IPS-11a (cell line): Measurements from ENCODE around the gene DDR1.
"Not testable (repeated sequence)": the region's sequence is repeated elsewhere in the genome, so short reads cannot be mapped to it uniquely, and the experiment has no call there.

Experiments used
- H3K4me3 ChIP-seq: one replicate; pipeline ENCODE4 v1.5.1; 2013; ENCODE audit warnings: low read depth, low read length, control low read depth

The DDR1 gene

DNA sequence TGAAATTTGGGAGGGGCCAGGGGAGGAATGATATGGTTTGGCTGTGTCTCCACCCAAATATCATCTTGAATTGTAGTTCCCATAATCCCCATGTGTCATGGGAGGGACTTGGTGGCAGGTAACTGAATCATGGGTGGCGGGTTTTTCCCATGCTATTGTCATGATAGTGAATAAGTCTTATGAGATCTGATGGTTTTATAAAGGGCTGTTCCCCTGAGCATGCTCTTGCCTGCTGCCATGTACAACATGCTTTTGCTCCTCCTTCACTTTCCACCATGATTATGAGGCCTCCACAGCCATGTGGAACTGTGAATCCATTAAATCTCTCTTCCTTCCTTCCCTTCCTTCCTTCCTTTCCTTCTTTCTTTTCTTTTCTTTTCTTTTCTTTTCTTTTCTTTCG, 31.9 kb upstream of the DDR1 start:
- not testable (repeated sequence) for H3K4me3 ChIP-seq

DNA sequence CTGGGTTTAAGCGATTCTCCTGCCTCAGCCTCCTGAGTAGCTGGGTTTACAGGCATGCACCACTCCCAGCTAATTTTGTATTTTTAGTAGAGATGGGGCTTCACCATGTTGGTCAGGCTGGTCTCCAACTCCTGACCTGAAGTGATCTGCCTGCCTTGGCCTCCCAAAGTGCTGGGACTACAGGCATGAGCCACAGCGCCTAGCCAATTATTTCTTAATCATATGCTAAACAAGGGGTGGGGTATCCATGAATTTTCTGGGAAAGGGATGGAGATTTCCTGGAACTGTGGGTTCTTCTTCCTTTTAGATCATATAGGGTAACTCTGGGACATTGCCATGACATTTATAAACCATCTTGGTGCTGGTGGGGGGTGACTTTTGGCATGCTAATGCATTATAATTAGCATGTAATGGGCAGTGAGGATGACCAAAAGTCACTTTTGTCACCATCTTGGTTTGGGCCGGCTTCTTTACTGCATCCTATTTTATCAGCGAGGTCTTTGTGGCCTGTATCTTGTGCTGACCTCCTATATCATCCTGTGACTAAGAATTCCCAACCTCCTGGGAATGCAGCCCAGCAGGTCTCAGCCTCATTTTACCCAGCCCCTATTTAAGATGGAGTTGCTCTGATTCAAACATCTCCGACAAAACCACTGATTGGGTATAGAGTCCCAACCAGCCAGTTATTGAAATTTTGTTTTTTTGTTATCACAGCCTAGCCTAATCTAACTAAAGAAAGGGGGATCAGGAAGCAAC, 29.9 kb upstream of the DDR1 start:
- no peak overlapping the region for H3K4me3 ChIP-seq

DNA sequence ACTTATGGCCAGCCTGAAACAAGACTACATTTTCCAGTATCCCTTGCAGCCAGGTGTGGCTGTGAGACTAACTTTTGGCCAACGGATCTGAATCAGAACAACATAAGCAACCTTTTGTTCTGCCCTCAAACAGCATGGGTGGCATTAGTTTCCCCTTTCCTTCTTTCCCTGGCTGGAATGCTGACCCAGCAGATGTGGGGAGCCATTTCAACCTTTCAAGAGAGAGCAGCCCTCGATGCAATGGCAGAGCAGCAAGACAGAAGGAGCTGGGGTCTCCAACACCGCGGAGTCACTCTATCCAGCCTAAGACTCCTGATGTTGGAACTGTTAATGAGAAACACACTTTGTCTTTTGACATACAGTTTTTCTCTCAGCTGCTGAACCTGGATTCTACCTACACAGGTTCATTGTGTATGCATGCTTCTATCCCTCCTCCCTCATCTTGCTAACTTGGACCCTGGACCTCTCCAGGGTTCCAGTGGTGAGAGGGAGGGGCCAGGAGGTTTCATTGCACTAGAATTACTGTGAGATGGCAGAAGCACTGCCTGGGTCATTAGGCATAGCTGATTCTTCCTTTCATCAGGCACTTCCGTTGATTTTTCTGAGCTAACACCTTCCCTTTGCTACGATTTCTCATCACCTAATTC, 28.8 kb upstream of the DDR1 start:
- no peak overlapping the region for H3K4me3 ChIP-seq

DNA sequence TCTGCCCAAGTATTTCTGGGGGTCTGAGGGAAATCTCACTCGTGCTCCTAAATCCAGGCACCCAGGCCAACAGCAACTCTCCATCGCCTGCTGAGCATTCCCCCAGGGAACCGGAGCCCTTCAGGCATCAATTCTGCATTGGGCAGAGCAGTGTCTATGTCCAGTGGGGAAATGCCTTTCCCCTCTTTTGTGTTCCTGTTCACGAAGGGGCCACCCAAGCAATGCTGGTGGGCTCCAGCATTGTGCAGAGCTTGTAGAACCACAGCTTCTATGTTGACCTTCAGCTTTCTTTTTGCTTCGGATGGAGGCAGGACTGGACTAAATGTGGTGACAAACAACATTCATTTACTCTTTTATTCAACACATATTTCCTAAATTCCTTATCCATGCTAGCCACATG, 27.2 kb upstream of the DDR1 start:
- no peak overlapping the region for H3K4me3 ChIP-seq

DNA sequence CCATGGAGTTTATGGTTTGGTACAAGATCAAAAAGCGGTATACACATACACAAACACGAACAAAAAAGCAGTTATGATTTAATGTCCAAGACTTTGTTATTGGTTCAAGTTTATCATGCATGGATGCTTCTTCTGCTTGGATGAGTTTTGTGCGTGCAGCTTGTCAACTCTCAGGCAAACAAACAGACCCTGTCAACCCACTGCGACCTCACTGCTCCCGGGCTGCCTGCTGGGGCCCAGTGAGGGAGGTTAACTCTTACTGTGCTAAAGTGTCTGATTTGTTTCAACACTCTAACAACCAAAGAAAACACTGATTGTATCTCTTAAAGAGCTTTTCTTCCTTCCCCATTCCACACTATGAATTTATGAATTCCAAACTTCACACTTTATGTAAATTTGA, 26.8 kb upstream of the DDR1 start:
- H3K4me3 ChIP-seq, result no peak overlapping the region

DNA sequence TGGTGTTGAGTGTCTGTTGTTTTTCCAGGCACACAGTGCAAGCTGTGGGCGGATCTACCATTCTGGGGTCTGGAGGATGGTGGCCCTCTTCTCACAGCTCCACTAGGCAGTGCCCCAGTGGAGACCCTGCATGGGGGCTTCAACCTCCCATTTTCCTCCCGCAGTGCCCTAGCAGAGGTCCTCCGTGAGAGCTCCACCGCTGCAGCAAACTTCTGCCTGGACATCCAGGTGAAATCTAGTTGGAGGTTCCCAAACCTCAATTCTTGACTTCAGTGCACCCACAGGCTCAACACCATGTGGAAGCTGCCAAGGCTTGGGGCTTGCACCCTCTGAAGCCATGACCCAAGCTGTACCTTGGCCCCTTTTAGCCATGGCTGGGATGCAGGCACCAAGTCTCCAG, 24.6 kb upstream of the DDR1 start:
- not testable (repeated sequence) for H3K4me3 ChIP-seq

DNA sequence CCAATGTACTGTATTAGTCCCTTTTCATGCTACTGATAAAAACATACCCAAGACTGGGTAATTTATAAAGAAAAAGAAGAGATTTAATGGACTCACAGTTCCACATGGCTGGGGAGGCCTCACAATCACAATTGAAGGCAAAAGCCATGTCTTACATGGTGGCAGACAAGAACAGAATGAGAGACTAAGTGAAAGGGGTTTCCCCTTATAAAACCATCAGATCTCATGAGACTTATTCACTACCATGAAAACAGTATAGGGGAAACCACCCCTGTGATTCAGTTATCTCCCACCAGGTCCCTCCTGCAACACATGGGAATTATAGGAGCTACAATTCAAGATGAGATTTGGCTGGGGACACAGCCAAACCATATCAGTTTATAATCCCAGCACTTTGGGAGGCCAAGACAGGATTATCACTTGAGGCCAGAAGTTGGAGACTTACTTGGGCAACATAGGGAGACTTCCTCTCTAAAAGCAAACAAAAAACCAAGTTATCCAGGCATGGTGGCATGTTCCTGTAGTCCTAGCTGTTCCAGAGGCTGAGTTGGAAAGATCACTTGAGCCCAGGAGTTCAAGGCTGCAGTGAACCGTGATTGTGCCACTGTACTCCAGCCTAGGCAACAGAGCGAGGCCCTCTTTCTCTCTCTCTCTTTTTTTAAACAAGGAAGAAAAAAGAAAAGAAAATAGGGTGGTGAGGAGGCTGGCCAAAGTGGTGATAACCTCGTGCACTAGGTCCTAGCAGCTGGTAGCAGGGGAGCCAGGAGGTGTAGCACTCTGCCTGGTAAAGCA, 22.9 kb upstream of the DDR1 start:
- H3K4me3 ChIP-seq, result no peak overlapping the region

DNA sequence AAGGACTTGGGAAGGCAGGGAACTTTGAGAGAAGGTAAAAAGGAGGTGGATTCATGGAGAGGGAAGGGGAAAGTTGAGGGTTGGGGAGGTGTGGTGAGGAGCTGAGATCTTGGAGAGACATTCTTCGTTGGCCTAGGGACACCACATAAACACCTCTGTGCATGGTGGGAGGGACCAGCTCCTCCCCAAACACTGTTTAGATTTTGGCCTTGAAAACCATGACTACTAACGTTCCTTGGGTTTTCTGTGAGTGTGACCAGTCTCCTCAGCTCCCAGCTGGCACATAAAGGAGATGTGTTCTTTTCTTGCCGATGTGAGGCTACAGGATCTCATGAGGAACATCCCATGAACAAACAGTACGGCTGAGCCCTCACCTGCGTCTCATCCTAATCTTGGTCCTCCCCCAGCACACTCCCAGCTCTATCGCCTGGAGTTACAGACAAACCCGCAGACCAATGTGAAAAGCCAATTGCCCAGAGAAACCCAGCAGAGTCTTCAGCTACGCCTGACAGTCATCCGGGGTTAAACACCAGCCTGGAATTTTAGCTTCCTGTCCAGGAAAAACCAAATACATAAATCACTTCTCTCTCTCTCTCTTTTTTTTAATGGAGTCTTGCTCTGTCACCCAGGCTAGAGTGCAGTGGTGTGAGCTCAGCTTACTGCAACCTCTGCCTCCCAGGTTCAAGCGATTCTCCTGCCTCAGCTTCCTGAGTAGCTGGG, 22.0 kb upstream of the DDR1 start:
- H3K4me3 ChIP-seq, result no peak overlapping the region

DNA sequence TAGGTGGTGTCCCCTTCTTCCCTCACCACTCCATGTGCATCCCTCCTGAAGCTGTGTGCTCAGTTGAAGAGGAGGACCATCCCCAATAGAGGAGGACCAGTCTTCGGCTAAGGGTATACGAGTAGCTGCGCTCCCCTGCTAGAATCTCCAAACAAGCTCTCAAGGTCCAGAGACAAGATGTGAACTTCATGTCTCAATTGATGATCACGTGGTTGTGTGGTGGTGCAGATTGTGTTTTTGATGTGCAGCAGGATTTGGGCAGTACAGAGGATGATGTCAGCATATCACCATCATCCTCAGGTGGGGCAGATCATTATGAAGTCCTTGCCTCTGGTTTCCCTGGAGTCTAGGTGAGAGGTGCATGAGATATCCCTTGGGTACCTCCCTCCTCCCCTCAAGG, 20.0 kb upstream of the DDR1 start:
- no peak overlapping the region for H3K4me3 ChIP-seq

DNA sequence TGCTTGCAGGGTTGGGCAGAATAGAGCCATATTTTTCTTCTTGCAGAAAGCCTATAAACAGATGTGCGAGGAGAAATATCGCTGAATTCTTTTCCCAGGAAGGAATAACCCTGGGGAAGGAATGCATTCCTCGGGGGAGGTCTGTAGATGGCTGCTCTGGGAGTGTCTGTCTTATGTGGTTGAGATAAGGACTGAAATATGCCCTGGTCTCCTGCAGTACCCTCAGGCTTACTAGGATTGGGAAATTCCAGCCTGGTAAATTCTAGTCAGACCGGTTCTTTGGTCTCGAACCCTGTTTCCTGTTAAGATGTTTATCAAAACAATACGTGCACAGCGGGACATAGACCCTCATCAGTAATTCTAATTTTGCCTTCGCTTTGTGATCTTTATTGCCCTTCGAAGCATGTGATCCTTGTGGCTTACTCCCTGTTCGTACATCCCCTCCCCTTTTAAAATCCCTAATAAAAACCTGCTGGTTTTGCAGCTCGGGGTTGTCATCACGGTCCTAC, 15.0 kb upstream of the DDR1 start:
- H3K4me3 ChIP-seq, result not testable (repeated sequence)

DNA sequence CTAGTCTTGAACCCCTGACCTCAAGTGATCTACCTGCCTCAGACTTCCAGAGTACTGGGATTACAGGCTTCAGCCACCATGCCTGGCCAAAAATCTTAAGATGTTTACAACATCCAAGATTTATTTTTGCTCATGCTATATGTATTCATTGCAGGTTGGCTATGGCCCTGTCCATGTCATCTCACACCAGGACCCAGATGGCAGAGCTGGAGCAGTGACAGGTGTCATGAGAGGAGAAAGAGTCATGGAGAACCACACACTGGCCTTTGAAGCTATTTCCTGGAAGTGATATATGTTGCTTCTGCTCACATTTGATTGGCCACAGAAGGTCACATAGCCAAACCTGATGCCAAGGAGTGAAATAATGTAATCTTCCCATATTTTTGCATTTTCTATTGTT, 13.8 kb upstream of the DDR1 start:
- H3K4me3 ChIP-seq, result no peak overlapping the region

DNA sequence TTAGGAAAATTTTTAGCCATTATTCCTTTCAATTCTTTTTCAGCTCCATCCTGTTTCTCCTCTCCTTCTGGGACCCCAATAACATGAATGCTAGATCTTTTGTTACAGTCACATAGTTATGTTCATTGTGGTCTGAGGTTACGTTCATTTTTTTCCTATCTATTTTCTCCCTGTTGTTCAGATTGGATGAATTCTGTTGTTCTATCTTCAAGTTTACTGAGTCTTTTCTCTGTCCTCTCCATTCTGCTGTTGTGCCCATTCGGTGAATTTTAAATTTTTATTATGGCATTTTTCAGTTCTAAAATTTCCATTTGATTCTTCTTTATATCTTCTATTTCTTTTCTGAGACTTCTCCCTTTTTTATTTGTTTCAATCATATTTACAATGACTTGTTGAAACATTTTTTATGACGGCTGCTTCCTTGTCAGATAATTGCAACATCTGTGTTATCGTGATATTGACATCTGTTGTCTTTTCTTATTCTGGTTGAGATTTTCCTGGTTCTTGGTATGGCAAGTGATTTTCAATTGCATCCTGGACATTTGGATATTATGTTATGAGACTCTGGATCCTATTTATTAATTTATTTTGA, 12.6 kb upstream of the DDR1 start:
- no peak overlapping the region for H3K4me3 ChIP-seq

DNA sequence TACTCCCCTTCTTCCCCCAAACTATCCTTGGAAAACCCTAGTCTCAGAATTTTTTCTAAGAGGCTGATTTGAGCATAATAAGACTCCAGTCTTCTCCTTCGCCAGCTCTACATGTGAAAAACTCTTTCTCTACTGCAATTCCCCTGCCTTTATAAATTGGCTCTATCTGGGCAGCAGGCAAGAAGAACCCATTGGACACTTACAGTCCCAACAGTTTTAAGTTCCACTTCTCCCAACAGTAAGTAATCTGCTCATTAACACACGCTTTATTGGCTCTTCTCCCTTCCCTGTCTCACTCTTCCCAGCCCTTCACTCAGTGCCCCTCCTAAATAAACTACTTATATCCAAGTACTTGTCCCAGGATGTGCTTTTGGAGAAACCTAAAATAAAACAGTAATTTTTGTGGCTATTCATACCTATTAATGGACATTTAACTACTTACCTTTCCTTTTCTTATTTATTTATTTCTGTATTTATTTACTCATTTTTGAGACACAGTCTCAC, 11.1 kb upstream of the DDR1 start:
- no peak overlapping the region for H3K4me3 ChIP-seq

DNA sequence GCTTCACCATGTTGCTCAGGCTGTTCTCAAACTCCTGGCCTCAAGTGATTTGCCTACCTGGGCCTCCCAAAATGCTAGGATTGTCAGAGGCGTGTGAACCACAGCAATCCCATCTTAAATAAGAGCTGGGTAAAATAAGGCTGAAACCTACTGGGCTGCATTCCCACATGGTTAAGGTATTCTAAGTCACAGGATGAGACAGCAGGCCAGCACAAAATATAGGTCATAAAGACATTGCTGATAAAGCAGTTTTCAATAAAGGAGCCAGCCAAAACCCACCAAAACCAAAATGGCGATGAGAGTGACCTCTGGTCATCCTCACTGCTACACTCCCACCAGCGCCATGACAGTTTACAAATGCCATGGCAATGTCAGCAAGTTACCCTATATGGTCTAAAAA, 10.5 kb upstream of the DDR1 start:
- H3K4me3 ChIP-seq, result not testable (repeated sequence)

DNA sequence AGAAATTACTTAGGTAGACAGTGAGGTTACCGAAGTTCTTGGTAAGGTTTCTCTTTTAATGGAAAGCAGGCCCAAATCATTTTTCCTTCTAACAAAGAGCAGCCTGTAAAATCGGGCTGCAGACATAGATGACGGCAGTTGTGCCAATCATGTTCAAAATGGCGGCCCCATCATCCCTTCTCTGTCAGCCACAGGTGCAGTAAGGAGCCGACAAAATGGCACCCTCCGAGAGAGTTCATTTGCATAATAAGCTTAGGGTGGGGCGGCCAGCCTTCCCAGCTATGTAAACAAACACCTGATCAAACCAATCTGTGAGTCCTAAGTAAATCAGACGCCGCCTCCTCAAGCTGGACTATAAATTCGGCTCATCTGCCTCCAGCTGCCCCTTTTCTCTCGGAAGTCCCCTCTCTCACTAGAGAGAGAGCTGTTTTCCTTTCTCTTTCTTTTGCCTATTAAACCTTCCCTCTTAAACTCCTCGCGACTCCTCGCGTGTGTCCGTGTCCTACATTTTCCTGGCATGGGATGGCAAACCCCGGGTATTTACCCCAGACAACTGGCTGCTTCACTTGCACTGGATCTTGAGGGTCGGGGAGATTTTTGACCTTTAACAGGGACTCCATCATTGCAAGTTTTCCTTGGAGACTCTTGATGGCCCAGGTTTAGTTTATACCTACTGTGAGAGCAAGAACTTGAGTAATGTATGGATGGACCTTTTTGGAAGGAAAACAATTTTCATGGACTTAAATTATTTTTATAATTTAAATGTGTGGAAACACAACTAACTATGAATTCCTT, 8.9 kb upstream of the DDR1 start:
- H3K4me3 ChIP-seq, result no peak overlapping the region

DNA sequence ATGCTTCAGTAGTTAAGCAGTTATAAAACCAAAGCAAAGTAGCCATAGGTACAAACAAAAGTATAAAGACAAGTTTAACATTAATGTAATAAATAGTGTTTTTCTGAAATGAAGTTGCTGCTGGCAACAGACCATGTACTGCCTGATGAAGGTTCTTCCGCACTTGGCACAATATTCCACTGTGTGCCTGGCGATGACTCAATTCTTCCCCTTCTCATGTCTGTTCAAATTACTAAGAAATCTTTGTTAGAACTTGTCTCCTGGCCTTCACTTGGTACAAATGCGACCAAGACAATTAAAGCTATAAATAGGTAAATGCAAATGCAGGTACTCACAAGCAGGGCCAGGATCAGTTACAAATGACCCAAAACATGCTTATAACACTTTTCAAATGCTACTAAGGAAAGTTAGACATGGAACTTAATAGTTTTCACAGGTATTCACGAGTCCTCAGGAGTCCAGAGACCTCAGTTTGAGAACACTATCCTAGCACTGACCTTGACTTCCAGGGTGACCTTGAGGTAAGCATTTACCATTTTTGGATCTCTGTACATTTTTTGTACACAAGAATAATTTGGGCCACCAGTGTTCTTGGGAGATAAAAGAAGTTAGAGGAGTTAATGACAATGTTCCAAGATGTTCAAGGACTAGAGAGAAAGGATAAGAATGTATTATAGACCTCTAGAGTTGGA, 8.1 kb upstream of the DDR1 start:
- H3K4me3 ChIP-seq, result no peak overlapping the region

DNA sequence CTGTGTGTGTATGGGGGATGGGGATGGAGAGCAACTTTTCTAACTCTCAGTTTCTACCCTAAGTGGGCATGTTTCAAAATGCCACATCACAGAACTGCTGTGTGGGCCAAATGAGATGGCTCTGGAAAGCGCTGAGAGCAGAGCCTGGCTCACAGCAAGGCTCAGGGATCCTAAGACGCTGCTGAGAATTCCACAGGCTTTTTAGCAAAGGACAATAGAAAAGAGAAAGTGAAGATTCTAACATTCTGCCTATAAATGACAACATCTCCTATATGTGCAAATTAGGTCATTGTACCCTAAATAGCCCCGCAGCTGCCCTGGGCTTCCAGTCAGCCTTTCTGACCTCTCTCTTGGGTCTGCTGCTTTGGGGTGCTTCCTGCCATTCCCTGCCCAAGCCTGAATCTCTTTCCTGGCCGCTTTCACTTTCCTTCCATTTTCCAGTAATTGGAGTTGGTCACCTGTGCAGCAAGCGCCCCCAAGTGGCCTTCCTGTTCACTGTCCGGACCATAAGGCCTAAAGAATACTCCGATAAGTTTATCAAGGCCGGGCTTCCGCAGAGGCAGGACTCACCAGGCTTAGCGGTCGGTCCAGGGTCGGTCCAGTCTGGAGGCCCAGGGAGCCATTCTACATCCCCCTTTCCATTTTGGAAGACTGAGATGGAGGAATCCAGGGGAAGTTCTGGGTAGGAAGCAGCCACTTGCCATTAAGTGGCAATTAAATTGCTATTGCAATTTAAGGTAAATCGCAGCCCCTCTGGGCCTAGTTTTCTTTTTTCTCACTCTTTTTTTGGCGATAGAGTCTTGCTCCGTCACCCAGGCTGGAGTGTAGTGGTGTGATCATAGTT, 6.7 kb upstream of the DDR1 start:
- H3K4me3 ChIP-seq, result no peak overlapping the region

DNA sequence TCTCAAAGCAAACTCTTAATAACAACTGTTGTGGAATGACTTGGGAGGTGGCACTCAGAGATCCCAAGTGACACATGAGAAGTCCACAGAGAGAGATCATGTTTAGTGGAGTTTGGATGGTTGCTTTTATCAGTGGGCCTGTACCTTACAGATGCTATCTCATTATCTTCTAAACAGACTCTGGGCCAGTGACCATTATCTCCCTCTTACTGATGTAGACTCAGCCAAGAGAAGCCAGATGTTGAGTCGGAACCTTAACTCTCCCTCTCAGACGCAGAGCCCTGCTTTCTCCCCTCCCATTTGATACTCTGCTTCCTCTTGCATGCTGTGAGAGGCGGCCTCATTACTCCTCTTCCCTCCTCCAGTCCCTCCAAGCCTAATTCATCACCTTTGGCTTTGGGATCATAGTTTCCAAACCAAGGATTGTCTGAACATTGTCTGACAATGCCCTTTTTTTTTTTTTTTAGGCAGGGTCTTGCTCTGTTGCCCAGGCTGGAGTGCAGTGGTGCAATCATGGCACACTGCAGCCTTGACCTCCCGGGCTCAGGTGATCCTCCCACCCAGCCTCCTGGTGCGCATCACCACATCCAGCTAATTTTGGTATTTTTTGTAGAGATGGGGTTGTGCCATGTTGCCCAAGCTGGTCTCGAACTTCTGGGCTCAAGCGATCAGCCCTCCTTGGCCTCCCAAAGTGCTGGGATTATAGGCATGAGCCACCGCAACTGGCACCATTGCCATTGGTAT, 4.5 kb upstream of the DDR1 start:
- H3K4me3 ChIP-seq, result no peak overlapping the region
